ENCODE data around the gene KCNJ1. TPM values are rescaled to one million over a fixed set of nuclear protein-coding genes. Genes with fewer than 3 reads are reported as not detected.

Gene KCNJ1
- total RNA-seq, 1 experiment from 2014 or later = not detected

GRCh38 chr11:128852327-128853023, 14.6 kb downstream of the KCNJ1 start:
- no peak for DNase-seq (ENCODE audit: low spot score)

- DNase-seq (ENCODE audit: low spot score) = peak; percentile 5
Observed at GRCh38 chr11:128848815-128849455, 18.2 kb downstream of the KCNJ1 start.

- DNase-seq (ENCODE audit: low spot score) = no peak
Observed at GRCh38 chr11:128846985-128847384, 20.1 kb downstream of the KCNJ1 start.

- DNase-seq (ENCODE audit: low spot score) = no peak
Observed at GRCh38 chr11:128845334-128845780, 21.7 kb downstream of the KCNJ1 start.

DNA sequence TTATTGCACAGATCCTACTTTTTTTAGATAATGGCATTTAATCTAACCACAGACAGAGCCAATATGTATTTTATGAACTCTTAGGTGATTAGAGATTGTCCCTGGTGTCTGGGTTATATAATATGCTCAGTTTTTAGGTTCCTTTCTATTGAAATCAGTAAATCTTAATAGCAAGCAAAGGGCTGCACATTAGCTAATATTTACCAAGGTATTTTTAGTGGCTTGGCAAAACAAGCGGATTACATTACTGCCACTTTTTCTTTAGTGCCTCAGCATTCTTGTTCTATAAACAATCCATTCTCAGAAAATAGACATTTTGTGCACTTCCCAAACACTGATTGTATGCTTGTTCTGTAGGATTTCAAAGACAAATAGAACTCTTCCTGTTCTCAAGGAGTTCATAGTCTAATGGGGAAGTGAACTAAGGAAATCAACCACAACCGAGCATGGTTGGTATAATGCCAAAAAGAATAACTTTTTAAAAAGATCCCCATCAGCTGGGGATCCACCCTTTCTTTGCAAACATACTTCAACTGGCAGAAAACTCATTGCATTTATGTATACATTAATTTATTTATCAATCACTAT, 23.8 kb downstream of the KCNJ1 start:
- no peak for DNase-seq (ENCODE audit: low spot score)

DNA sequence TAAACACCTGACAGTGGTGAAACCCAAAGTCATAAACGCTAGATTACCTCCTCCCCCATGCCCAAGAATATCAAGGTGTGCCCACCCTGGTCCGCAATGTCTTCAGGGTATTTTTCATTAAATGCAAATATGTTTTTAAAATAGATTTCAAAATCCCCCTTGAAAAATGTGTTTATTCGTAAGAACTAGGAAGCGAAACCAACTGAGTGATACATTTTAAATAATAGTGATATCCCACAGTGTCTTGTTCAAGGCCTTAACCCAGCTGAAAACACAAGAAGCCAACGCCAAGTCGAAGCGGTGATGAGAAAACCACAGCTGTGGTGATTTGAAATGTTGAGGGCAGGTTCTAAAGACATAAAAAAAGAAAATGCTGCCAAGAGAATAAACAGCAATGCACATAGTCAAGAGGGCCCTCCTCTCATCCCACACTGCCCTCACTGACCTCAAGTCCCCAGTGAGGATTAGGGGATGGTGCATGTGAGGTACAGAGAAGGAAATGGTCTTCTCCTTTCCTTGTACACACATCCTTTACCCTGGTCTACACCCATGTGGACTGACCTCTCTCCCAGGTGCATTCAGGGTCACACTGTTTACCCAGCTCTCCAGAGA, 25.5 kb downstream of the KCNJ1 start:
- no peak for DNase-seq (ENCODE audit: low spot score)

- no peak for DNase-seq (ENCODE audit: low spot score)
Observed at GRCh38 chr11:128840783-128841182, 26.3 kb downstream of the KCNJ1 start.

DNA sequence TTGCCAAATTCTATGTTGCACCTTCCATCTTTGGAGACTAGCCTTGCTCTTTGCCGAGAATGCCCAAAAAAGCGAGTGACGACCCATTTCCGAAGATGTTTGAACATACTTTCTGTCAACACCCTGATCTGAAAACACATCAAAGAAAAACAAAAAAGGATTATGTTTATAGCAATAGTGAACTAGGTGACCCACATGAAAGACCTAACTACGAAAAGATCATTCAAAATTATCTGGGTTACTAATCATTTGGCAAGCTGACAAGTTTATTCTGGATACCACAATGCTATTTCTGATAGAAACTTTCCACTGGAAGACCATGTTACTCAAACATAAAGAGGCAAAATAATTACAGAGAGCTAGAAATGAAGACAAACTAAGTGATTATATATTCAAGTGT, 27.0 kb downstream of the KCNJ1 start:
- no peak for DNase-seq (ENCODE audit: low spot score)

- no peak for DNase-seq (ENCODE audit: low spot score)
Observed at GRCh38 chr11:128839081-128839480, 28.0 kb downstream of the KCNJ1 start.

DNA sequence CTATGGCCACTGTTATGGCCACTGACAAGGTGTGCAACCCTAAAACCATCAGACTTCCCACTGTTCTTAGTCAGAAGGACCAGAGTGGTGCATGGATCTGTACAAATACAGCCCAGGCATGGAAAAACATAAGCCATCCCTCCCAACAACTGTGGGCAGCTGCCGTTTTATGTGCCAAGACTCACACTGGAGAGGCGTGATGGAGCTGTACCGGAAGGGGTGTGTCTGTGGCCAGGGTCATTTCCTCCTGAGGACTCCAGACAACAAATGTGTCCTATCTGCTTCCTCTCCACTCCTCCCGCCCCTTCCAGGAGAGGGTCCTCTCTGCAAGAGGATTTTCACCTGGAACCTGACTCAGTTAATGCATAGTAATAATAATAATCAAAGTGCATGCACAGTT, 29.5 kb downstream of the KCNJ1 start:
- no peak for DNase-seq (ENCODE audit: low spot score)

DNA sequence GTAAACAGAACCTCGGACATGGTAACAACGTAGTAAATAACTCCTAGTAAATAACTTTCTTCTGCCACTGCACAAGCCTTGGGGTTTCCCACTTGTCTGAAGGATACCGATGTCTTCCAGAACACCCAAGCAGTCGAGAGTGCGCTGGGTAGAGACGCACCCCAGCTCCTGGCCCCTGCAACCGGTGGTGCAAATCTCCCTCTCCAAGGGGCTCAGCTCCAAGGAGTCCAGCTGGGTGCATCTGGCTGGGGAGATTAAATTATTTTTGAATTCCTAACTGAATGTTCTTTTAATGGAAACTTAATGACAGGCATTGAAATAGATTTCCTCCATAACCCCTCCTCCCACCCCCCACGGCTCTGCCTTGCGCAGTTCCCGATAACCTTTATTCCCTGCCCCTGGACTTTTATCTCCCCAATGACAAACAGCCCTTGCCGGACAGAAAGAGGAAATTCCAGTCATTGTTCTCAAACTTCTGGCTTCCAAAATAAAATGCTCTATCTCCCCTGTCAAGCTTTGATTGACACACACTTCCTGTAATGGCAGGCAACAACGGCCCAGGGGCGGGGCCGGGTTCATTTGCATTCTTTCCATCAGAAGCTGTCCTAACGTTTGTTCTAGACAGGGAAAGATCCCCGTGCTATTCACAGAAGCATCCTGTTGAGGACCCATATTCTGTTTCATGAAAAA, 31.2 kb downstream of the KCNJ1 start:
- DNase-seq (ENCODE audit: low spot score) = peak; percentile 21

DNA sequence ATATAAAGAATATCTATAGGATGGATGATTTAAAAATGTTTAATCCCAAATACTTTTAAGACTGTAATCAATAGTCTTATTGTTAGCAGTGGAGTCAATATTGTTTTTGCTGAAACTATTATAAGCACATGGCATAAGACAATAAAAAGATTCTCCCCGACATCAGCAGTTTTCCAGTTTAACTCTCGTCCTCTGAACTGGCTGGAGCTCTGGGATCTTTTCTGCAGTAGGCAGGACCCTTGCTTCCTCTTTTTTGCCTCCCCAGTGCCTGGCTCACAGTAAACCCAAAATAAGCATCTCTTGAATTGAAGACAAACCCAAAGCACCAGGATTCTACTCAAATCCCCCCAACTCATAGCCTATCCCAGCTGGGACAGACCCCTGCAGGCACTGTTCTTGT, 32.9 kb downstream of the KCNJ1 start:
- no peak for DNase-seq (ENCODE audit: low spot score)

- DNase-seq (ENCODE audit: low spot score) = no peak
Observed at GRCh38 chr11:128832121-128832497, 35.0 kb downstream of the KCNJ1 start.

GRCh38 chr11:128831174-128832120, 35.6 kb downstream of the KCNJ1 start:
- DNase-seq (ENCODE audit: low spot score) = peak; percentile 56

GRCh38 chr11:128830290-128831173, 36.6 kb downstream of the KCNJ1 start:
- DNase-seq (ENCODE audit: low spot score) = no peak

DNA sequence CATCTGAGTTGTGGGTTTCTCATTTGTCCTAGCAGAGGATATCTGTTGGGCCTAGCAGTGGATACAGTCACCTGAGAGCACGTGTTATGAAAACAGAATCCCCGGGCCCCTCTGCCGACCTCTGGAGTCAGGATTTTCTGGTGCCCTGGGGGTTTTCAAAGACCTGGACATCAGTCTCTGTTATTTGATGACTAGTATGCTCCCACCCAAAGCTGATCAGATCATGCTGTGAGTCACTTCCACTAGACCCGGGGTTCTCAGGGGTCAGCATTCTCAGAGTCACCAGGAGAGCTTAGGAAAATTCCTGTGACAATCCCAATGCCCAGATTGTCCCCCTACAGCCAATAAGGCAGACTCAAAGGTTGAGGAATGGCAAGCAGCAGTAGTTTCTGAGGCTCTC, 38.7 kb downstream of the KCNJ1 start:
- no peak for DNase-seq (ENCODE audit: low spot score)

DNA sequence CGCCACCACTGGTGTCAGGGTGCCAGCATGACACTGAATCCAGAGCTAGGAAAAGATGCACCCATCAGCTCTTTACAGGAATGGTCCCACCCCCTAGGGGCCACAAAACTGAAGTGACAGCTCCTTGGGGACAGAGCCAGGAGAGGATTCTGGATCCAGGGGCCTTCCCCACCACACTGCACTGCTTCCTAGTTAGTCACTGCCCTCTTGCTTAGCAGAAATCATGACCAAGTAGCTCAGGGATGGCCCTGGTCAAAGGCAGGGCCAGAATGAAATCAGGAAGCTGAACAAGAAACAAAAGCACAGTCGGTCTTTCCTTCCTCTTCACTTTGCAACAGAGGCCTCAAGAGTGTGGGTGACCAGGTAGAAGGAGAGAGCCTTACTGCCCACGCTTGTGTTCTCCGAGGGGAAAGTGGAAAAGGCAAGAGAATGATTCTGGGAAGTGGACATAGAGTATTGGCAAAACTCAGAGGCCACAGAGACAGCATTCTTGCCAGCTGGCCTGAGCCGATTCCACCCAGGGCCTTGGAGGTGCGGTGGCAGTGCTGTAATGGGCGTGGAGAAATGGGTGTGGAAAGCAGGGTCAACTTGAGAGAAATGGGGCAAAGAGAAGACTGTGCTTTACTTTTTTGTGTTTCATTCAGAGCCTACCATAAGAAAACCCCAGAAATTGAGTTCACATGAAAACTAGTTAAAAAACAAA, 39.8 kb downstream of the KCNJ1 start:
- DNase-seq (ENCODE audit: low spot score) = no peak

DNA sequence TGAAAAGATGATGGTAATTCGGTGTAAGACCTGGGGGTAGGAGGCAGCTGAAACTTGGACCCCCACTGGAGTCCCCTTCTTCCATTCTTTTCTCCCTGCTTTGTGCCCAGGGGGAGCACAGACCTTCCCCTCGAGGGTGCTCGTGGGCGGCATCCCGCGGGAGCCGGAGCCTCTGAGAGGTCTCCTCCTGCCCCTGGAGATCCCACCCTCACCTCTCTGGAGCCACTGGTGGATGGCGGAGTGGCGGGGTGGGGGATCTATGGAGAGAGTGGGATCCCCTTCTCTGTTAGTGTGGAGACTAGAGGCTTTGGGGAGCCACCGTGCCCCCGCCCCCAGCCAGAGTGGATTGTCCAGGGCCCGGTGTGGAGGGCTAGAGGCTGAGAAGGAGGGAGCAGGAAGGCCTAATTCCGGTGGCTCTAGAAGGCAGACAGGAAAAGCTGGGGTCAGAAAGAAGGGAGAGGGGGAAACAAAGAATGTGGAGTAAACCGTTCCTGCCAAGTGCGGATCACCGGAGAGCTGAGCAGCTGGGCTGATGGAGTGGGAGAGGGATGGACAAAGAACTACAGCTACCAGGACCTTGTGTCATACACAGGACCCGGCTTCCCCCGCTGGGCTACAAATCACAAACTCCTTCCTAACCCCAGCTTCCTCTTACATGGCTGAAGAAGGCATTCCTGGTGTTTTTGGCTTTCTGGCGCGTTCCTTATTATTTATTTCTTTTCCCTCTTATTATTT, 41.9 kb downstream of the KCNJ1 start:
- DNase-seq (ENCODE audit: low spot score) = no peak

Data from A172 (cell line).